ENCODE data around the gene EDN2. TPM values are rescaled to one million over a fixed set of nuclear protein-coding genes. Genes with fewer than 3 reads are reported as not detected.

The EDN2 gene
- total and polyA plus RNA-seq, 8 donors: 1.5 to 71.8 (median 2.5) TPM; not detected in 3

DNA sequence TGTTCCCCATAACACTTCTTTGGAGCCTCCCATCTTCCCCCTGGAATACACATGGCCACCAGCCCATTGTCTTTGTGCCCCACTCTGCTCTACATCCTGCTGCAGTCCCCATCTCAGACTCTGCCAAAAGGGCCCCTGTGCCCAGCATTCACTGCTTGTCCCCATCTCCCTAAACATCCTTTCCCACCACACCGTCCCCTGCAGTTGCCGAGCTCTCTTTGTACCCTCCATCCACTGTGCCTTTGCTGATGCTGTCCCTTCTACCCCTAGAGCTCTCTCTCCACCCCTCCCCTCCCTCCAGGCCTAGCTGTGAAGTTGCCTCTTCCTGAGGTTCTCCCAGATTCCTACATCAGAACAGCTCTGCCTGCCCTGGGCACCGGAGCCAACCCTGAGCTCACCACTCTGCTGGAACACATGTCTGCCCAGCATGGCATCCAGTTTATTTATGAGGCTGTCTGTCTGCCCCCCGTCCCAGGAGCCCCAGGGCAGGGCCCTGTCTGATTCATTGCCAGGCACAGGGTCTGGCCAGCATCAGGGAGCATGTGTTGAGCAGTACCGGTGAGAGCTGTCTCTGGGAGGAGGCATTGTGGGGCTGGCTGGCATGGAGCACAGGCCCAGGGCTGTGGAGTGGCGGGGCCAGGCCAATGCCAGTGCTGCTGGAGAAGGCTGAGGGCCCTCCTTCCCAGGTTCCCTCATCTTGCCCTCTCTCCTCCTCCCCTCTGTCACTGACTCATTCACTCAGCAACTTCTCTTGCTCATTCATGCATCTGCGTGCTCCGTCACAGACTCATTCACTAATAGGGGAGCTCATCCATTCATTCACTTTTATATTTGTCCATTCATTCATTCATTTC lies 28.8 kb downstream of the EDN2 start:
- intact Hi-C loops (cut with DNase I; ENCODE audit: low total_unique reads): no loop called here
- Histone ChIP-seq H3K4me1 (peaks cover 0 to 20% (median 6%) of the 10 kb centered on the region in 4 donors), H3K9me3 (no peaks in the 10 kb centered on the region), H3K4me3 (no peak overlapping the region), H3K36me3 (no peaks in the 10 kb centered on the region), H3K27me3 (no peaks in the 10 kb centered on the region), H3K27ac (peak overlapping the region in 1 of 5 donors; percentile 39)
- peak in 1 of 2 donors; percentile 79 for DNase-seq
- WGBS, 5 donors: 70 to 86% (median 78%) methylated on average over 8 of the region's 8 CpGs
- no peak for TF ChIP-seq EP300 (IDR thresholded peaks at IDR 0.05)
- TF ChIP-seq POLR2AphosphoS5 (IDR thresholded peaks at IDR 0.05): peak; percentile 41 to 70 (median 66)

DNA sequence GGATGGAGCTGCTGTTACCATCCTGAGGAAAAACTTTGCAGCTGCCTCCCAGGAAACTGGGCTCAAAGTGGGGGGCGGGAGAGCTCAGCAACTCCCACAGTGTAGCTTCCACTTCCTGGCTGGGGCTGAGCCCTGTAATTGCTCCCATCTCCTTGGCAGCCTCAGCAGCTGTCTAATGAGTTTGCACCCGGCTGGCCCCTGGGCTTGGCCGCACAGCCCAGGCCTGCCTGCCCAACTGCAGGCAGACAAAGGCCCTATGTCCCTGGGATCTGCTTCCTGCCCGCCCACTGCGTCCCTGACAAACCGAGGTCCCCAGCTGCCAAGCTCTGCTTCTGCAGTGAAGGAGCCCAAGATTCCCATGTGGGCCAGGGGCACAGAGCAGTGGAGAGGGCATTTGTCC lies 30.1 kb downstream of the EDN2 start:
- H3K4me1 ChIP-seq: peaks cover 0 to 20% (median 6%) of the 10 kb centered on the region in 4 donors
- DNase-seq: peak in 1 of 2 donors; percentile 78
- no peaks in the 10 kb centered on the region for H3K27me3 ChIP-seq
- intact Hi-C loops (cut with DNase I; ENCODE audit: low total_unique reads): no loop called here
- no peak overlapping the region for H3K27ac ChIP-seq
- 22 to 60% (median 42%) methylated on average over 1 to 6 of the region's 6 CpGs for WGBS, 5 donors
- no peaks in the 10 kb centered on the region for H3K36me3 ChIP-seq
- H3K4me3 ChIP-seq: no peak overlapping the region
- no peaks in the 10 kb centered on the region for H3K9me3 ChIP-seq
- TF ChIP-seq POLR2A (IDR thresholded peaks at IDR 0.05) (no peak), EP300 (IDR thresholded peaks at IDR 0.05) (no peak), POLR2AphosphoS5 (IDR thresholded peaks at IDR 0.05) (no peak)
- TF ChIP-seq, protein P1, sequence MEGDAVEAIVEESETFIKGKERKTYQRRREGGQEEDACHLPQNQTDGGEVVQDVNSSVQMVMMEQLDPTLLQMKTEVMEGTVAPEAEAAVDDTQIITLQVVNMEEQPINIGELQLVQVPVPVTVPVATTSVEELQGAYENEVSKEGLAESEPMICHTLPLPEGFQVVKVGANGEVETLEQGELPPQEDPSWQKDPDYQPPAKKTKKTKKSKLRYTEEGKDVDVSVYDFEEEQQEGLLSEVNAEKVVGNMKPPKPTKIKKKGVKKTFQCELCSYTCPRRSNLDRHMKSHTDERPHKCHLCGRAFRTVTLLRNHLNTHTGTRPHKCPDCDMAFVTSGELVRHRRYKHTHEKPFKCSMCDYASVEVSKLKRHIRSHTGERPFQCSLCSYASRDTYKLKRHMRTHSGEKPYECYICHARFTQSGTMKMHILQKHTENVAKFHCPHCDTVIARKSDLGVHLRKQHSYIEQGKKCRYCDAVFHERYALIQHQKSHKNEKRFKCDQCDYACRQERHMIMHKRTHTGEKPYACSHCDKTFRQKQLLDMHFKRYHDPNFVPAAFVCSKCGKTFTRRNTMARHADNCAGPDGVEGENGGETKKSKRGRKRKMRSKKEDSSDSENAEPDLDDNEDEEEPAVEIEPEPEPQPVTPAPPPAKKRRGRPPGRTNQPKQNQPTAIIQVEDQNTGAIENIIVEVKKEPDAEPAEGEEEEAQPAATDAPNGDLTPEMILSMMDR (IDR thresholded peaks at IDR 0.05): no peak

DNA sequence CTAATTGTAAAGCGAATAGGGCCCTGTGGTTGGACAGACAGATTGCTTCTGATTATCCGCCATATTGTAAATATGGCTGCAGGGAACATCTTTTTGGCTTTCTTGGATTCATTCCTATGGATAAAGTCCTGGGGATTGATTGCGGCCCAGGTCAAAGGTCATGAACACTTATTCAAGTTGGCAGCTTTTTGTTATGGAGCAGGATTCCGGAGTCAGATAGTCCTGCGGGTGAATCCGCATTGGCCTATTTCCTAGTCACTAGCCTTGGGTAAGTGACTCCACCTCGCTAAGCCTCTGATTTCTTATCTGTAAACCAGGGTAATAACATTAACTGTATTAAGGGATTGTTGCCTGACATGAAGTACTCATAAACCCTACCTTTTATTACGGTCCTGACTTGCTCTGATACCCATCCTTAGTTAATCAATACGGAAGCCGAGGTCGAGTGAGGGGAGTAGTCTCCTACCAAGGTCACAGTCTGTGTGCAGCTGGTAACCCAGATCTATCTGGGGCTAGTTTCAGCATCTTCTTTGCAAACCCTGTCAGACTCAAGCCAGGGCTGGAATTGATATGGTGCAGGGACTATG lies 31.7 kb downstream of the EDN2 start:
- Histone ChIP-seq H3K4me3 (no peak overlapping the region), H3K9me3 (no peaks in the 10 kb centered on the region), H3K36me3 (no peaks in the 10 kb centered on the region), H3K27me3 (no peaks in the 10 kb centered on the region), H3K4me1 (peaks cover 0 to 17% (median 6%) of the 10 kb centered on the region in 4 donors), H3K27ac (no peak overlapping the region)
- intact Hi-C loops (cut with DNase I; ENCODE audit: low total_unique reads): no loop called here
- TF ChIP-seq POLR2AphosphoS5 (IDR thresholded peaks at IDR 0.05) (no peak), POLR2A (IDR thresholded peaks at IDR 0.05) (no peak), EP300 (IDR thresholded peaks at IDR 0.05) (no peak)
- TF ChIP-seq, protein P1 (IDR thresholded peaks at IDR 0.05): no peak
- 88 to 94% (median 92%) methylated on average over 11 of the region's 11 CpGs for WGBS, 5 donors
- no peak for DNase-seq

DNA sequence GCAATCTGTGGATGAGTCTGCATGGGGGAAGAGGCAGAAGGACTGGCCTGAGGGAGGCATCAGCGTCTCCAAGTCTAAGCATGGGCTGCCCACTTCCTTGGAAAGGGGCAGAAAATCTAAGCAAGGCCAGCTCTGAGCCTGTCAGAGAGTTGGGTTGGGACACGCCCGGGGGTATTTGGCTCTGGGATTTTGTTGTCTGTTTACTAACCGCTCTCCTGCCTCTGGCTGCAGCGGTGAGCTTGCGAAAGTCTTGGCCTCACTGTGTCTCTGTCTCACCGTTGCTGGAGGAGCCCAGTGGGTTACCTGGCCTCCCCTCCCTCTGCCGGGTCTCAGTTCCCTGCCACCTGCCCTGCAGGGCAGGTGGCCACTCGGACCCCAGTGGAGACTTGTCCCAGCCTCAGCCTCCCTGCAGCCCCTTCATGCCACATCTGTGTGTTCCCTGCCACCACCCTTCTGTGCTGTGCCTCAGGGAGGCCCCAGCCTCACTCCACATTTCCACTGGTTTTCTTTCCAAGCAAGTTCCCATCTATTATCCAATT lies 33.7 kb downstream of the EDN2 start:
- TF ChIP-seq, protein P1 (IDR thresholded peaks at IDR 0.05): no peak
- TF ChIP-seq EP300 (IDR thresholded peaks at IDR 0.05) (no peak), POLR2AphosphoS5 (IDR thresholded peaks at IDR 0.05) (no peak), POLR2A (IDR thresholded peaks at IDR 0.05) (no peak)
- H3K4me3 ChIP-seq: no peak overlapping the region
- WGBS, 5 donors: 84 to 89% (median 85%) methylated on average over 8 to 9 of the region's 9 CpGs
- intact Hi-C loops (cut with DNase I; ENCODE audit: low total_unique reads): no loop called here
- no peak for DNase-seq
- no peaks in the 10 kb centered on the region for H3K4me1 ChIP-seq
- H3K9me3 ChIP-seq: no peaks in the 10 kb centered on the region
- no peaks in the 10 kb centered on the region for H3K27me3 ChIP-seq
- no peak overlapping the region for H3K27ac ChIP-seq
- H3K36me3 ChIP-seq: no peaks in the 10 kb centered on the region
